ENCODE measurements around the gene YPEL2. TPM values are rescaled to one million over a fixed set of nuclear protein-coding genes. Genes with fewer than 3 reads are reported as not detected.

YPEL2 gene
- total and polyA plus RNA-seq, 2 donors (not counting 3 experiments of a cell fraction or from before 2014, with no cell fraction given), result 36.5 to 66.8 TPM

- dilution Hi-C loops (cut with MboI; ENCODE audit: extremely low pct_ligation_motif_present, low sequenced_read_pairs) (no loop called here), intact Hi-C loops (cut with micrococcal nuclease) (no loop called here)
- no TSS peak for BruUV-seq (replicated peaks)
- no peaks in the 10 kb centered on the region for H3K27me3 ChIP-seq (ENCODE audit: control insufficient read depth in 2 of 2, insufficient read depth in 2 of 2, low read length in 2 of 2)
- no peaks in the 10 kb centered on the region for H3K9me3 ChIP-seq (replicated peaks; ENCODE audit: control insufficient read depth, insufficient read depth, low read length)
- FAIRE-seq (no peak), DNase-seq (ENCODE audit: low read depth, low spot score) (no peak)
- H3K4me2 ChIP-seq (ENCODE audit: insufficient read depth, low read length), result no peak overlapping the region
- peaks cover 13% of the 10 kb centered on the region for H3K79me2 ChIP-seq (ENCODE audit: control insufficient read depth, insufficient read depth, low read length)
- no peak overlapping the region for H2AFZ ChIP-seq (ENCODE audit: low read depth, low read length)
- no peak overlapping the region for H3K9ac ChIP-seq (replicated peaks; ENCODE audit: extremely low read depth, insufficient read depth, low read length)
- ChIA-PET CTCF (interaction anchor here (1.0 kb wide), 1 partner anchor 9 kb away, joined by 3 read pairs; no protein-coding TSS in a partner anchor), POLR2A (no interaction called here)
- H3K36me3 ChIP-seq (ENCODE audit: control insufficient read depth in 2 of 2, extremely low read depth in 1 of 2, insufficient read depth in 2 of 2, low read length in 2 of 2), result peaks cover 6 to 33% of the 10 kb centered on the region in 2 experiments
- H3K9me1 ChIP-seq (replicated peaks; ENCODE audit: control insufficient read depth, extremely low read depth, insufficient read depth, low read length), result no peaks in the 10 kb centered on the region
- no peak for TF ChIP-seq EZH2 (IDR thresholded peaks at IDR 0.05; ENCODE audit: borderline replicate concordance, low read depth, low read length, severe bottlenecking)
- TF ChIP-seq MAX (IDR thresholded peaks at IDR 0.05; ENCODE audit: insufficient read depth, insufficient read length), result no peak
- TF ChIP-seq FOS (IDR thresholded peaks at IDR 0.05; ENCODE audit: borderline replicate concordance, insufficient read depth, low read length), result no peak
- no peak for TF ChIP-seq POLR2A (IDR thresholded peaks at IDR 0.05; ENCODE audit: low read depth, low read length)
- TF ChIP-seq POLR2AphosphoS5 (IDR thresholded peaks at IDR 0.05; ENCODE audit: insufficient read depth, low read depth, low read length), result no peak
- TF ChIP-seq JUN (IDR thresholded peaks at IDR 0.05; ENCODE audit: borderline replicate concordance, insufficient read depth, insufficient read length, low read depth), result no peak
- TF ChIP-seq CTCF (IDR thresholded peaks at IDR 0.05; ENCODE audit: extremely low read depth in 1 of 2, insufficient read depth in 1 of 2, low read depth in 1 of 2, low read length in 2 of 2), result no peak
- no peak for TF ChIP-seq MYC (IDR thresholded peaks at IDR 0.05; ENCODE audit: low read depth, low read length)
- TF ChIP-seq GATA2 (IDR thresholded peaks at IDR 0.05; ENCODE audit: insufficient read depth, insufficient read length, low read depth, low read length), result no peak
- H3K4me3 ChIP-seq (replicated peaks in 1 of 3; ENCODE audit: insufficient read depth in 1 of 3, low read depth in 1 of 3, low read length in 3 of 3), result no peak overlapping the region
- peaks cover 7% of the 10 kb centered on the region for H4K20me1 ChIP-seq (replicated peaks; ENCODE audit: control insufficient read depth, extremely low read depth, insufficient read depth, low read length)
- H3K27ac ChIP-seq (ENCODE audit: insufficient read depth, low read depth, low read length), result no peak overlapping the region
- H3K4me1 ChIP-seq (ENCODE audit: control insufficient read depth, extremely low read depth, insufficient read depth, low read length), result peaks cover 12% of the 10 kb centered on the region
Observed at GRCh38 chr17:59356543-59357218, 25.2 kb downstream of the YPEL2 start.
